ENCODE measurements around the gene GNAQ.

GRCh38 chr9:77738932-77739331 lies 292.7 kb downstream of the GNAQ start:
- TF ChIP-seq POLR2A (IDR thresholded peaks at IDR 0.05) = no peak
- no peak for TF ChIP-seq POLR2AphosphoS5 (IDR thresholded peaks at IDR 0.05)
